Transverse colon (tissue), 4 donors: ENCODE measurements around the gene LTBP2. TPM values are rescaled to one million over a fixed set of nuclear protein-coding genes. Genes with fewer than 3 reads are reported as not detected.

Experiments used
- DNase-seq: peaks from one replicate; pipeline ENCODE4 v3.0.0-alpha.2; 2019
- H3K27ac ChIP-seq, 4 donors: fragments of 200-600 bp; sonication (generic); 2 replicates each; pipeline ENCODE4 v1.5.1; 2016 to 2018; ENCODE audit warnings: inconsistent platforms in 4 of 4
- H3K27me3 ChIP-seq: fragments of 200-600 bp; sonication (generic); 2 replicates; pipeline ENCODE4 v1.5.1; 2017; ENCODE audit warnings: inconsistent platforms
- H3K36me3 ChIP-seq, 4 donors: fragments of 200-600 bp; sonication (generic); 2 replicates each; pipeline ENCODE4 v1.5.1; 2017 to 2019; ENCODE audit warnings: inconsistent platforms in 4 of 4
- H3K4me1 ChIP-seq, 4 donors: fragments of 200-600 bp; sonication (generic); 2 replicates each; pipeline ENCODE4 v1.5.1; 2017 to 2020; ENCODE audit warnings: inconsistent platforms in 4 of 4
- H3K4me3 ChIP-seq, 4 donors: fragments of 200-600 bp; sonication (generic); 1 replicate in 1 of 4; 2 replicates in 3 of 4; pipeline versions ENCODE4 v1.5.1 to v1.6.1; 2017 to 2019; ENCODE audit warnings: inconsistent platforms in 4 of 4
- H3K9me3 ChIP-seq, 2 donors: fragments of 200-600 bp; sonication (generic); 2 replicates each; pipeline ENCODE4 v1.5.1; 2017 to 2019; ENCODE audit warnings: inconsistent platforms in 2 of 2
- EP300 ChIP-seq: sonication (generic); formaldehyde crosslinking; IDR thresholded peaks from one replicate; pipeline ENCODE4 v1.6.1; 2017; ENCODE audit warnings: antibody characterized with exemption, low read depth
- POLR2A ChIP-seq: fragments of 450-650 bp; IDR thresholded peaks from one replicate; pipeline ENCODE4 v1.6.1; 2016; ENCODE audit warnings: antibody characterized with exemption, mild to moderate bottlenecking, moderate library complexity
- POLR2AphosphoS5 ChIP-seq, 3 donors: sonication (generic); formaldehyde crosslinking; IDR thresholded peaks; one replicate each; pipeline ENCODE4 v1.6.1; 2016; ENCODE audit warnings: antibody characterized with exemption in 3 of 3
- WGBS, 2 donors: methylation state at CpG; one replicate each; pipeline ENCODE4 v1.1.5; 2018; ENCODE audit warnings: low coverage in 1 of 2; 5-methylcytosine and 5-hydroxymethylcytosine counted together
- in situ Hi-C, 4 donors: fragments of 200-750 bp; cut with MboI; loops; one replicate each; pipeline versions ENCODE4 v1.15.0 to v1.15.1; 2017; ENCODE audit warnings: low sequenced_read_pairs in 3 of 4, low pct_ligation_motif_present in 1 of 4, low pct_unique_long_range_greater_than_20kb in 1 of 4
- intact Hi-C: fragments of 100-400 bp; cut with DNase I; formaldehyde crosslinking; loops from one replicate; pipeline ENCODE4 v1.15.1; 2023; ENCODE audit warnings: low total_unique reads
- total RNA-seq, 4 donors: library from RNA; depleted of rRNA; stranded (reverse); fragments of >200 nt; gene quantifications; one replicate each; pipeline ENCODE4 v1.1.0, GENCODE V29; 2016
- TF ChIP-seq, protein P1 (sequence below), 5 experiments: fragments of 200-600 bp in 3 of 5; fragments of 450-650 bp in 2 of 5; sonication (generic) in 3 of 5; IDR thresholded peaks; 1 replicate in 2 of 5; 2 replicates in 3 of 5; pipeline ENCODE4 v1.5.1; 2016 to 2017; ENCODE audit warnings: antibody characterized with exemption in 5 of 5, inconsistent platforms in 3 of 5, mild to moderate bottlenecking in 2 of 5, moderate library complexity in 1 of 5

The LTBP2 gene
- total RNA-seq, 4 donors from 2014 or later: 9.7 to 15.3 (median 11.9) TPM

DNA sequence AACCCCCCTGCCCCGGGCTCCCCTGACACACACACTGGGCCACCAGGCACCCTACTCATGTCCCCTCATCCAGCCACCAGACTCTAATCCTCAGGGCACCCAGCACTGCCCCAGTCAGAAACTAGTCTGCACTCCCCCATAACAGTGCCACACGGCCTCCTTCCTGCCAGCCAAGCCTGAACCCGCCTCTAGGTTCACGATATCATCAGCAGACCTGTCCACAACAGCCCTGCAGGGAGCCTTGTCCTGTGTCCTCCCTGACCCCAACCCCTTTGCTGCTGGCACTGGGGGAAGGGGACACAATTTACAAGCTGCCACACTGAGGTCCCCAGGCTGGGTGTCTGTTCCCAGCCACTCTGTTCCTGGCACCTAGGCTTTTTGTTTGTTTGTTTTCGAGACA lies 33.6 kb downstream of the LTBP2 start:
- 88 to 100% methylated on average over 1 to 5 of the region's 5 CpGs for WGBS, 2 donors
- H3K4me3 ChIP-seq: no peak overlapping the region
- in situ Hi-C loops: no loop called here
- TF ChIP-seq POLR2AphosphoS5 (IDR thresholded peaks at IDR 0.05) (no peak), EP300 (no peak)
- TF ChIP-seq, protein P1, sequence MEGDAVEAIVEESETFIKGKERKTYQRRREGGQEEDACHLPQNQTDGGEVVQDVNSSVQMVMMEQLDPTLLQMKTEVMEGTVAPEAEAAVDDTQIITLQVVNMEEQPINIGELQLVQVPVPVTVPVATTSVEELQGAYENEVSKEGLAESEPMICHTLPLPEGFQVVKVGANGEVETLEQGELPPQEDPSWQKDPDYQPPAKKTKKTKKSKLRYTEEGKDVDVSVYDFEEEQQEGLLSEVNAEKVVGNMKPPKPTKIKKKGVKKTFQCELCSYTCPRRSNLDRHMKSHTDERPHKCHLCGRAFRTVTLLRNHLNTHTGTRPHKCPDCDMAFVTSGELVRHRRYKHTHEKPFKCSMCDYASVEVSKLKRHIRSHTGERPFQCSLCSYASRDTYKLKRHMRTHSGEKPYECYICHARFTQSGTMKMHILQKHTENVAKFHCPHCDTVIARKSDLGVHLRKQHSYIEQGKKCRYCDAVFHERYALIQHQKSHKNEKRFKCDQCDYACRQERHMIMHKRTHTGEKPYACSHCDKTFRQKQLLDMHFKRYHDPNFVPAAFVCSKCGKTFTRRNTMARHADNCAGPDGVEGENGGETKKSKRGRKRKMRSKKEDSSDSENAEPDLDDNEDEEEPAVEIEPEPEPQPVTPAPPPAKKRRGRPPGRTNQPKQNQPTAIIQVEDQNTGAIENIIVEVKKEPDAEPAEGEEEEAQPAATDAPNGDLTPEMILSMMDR (IDR thresholded peaks at IDR 0.05): no peak
- no peaks in the 10 kb centered on the region for H3K27me3 ChIP-seq
- intact Hi-C loops: no loop called here
- peaks cover under 1 to 6% (median 3%) of the 10 kb centered on the region in 4 donors for H3K4me1 ChIP-seq
- DNase-seq: no peak
- no peak overlapping the region for H3K27ac ChIP-seq
- H3K9me3 ChIP-seq: no peaks in the 10 kb centered on the region
- no peaks in the 10 kb centered on the region for H3K36me3 ChIP-seq

DNA sequence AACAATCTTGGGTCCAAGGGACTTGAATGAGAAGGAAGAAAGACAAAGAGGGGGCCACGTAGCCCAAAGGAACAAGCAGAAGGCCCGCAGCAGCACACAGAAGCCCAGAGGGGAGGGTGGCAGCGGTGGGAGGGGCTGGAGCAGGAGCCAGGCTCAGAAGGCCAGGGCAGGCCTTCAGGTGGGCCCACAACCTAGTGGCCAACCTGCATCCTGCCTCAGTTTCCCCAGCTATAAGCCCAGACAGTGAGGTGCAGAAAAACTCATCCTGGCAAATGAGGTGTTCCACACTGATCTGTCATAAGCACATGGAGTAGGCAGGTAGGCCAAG lies 34.1 kb downstream of the LTBP2 start:
- no peak for DNase-seq
- H3K27ac ChIP-seq: no peak overlapping the region

DNA sequence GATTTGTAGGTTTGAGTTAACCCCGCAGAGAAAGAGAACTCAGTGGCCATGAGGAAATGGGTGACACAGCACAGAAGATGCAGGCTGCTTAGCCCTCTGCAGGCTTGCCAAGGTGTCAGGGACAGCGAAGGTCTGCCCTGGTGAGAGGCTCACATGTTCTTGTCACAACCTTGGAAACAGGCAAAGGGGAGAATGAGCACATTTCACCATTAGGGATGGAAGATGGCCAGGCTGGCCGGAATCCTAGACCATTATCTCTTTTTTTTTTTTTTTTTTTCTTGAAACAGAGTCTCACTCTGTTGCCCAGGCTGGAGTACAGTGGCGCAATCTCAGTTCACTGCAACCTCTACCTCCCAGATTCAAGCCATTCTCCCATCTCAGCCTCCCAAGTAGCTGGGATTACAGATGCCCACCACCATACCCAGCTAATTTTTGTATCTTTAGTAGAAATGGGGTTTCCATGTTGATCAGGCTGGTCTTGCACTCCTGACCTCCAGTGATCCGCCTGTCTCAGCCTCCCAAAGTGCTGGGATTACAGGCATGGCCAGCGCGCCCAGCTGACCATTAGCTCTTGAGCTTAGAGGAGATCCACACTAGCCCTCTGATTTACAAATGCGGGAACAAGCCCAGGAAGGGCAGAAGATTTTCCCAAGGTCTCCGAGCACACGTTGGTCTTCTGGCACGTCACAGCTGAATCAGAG lies 34.6 kb downstream of the LTBP2 start:
- Histone ChIP-seq H3K36me3 (no peaks in the 10 kb centered on the region), H3K4me3 (no peak overlapping the region), H3K4me1 (peaks cover 5 to 16% (median 9%) of the 10 kb centered on the region in 4 donors), H3K9me3 (no peaks in the 10 kb centered on the region), H3K27ac (peak overlapping the region in 1 of 4 donors; percentile 8), H3K27me3 (no peaks in the 10 kb centered on the region)
- intact Hi-C loops: no loop called here
- WGBS, 2 donors: 68 to 87% methylated on average over 7 to 10 of the region's 11 CpGs
- no peak for DNase-seq
- TF ChIP-seq POLR2A: no peak
- TF ChIP-seq, protein P1 (IDR thresholded peaks at IDR 0.05): no peak
- no peak for TF ChIP-seq EP300
- TF ChIP-seq POLR2AphosphoS5 (IDR thresholded peaks at IDR 0.05): no peak
- in situ Hi-C loops: no loop called here

More for the DNA sequence above, 34.1 kb downstream of the LTBP2 start:
- intact Hi-C loops (no loop called here), in situ Hi-C loops (no loop called here)
- H3K4me3 ChIP-seq: no peak overlapping the region
- H3K9me3 ChIP-seq: no peaks in the 10 kb centered on the region
- peaks cover 5 to 11% (median 7%) of the 10 kb centered on the region in 4 donors for H3K4me1 ChIP-seq
- H3K27me3 ChIP-seq: no peaks in the 10 kb centered on the region
- TF ChIP-seq, protein P1 (IDR thresholded peaks at IDR 0.05): no peak
- no peak for TF ChIP-seq EP300
- no peak for TF ChIP-seq POLR2AphosphoS5 (IDR thresholded peaks at IDR 0.05)
- TF ChIP-seq POLR2A: no peak
- WGBS, 2 donors: 87 to 100% methylated on average over 1 to 3 of the region's 3 CpGs
- no peaks in the 10 kb centered on the region for H3K36me3 ChIP-seq

GRCh38 chr14:74575936-74576335 lies 36.1 kb downstream of the LTBP2 start:
- no peak overlapping the region for H3K27ac ChIP-seq
- no peak for DNase-seq

More at GRCh38 chr14:74575936-74576335, 36.1 kb downstream of the LTBP2 start:
- Histone ChIP-seq H3K27me3 (no peaks in the 10 kb centered on the region), H3K4me1 (peaks cover 7 to 26% (median 14%) of the 10 kb centered on the region in 4 donors), H3K9me3 (no peaks in the 10 kb centered on the region), H3K4me3 (no peak overlapping the region), H3K36me3 (no peaks in the 10 kb centered on the region)
- TF ChIP-seq POLR2A: no peak
- no peak for TF ChIP-seq EP300
- TF ChIP-seq POLR2AphosphoS5 (IDR thresholded peaks at IDR 0.05): no peak
- TF ChIP-seq, protein P1 (IDR thresholded peaks at IDR 0.05): no peak
- intact Hi-C loops (no loop called here), in situ Hi-C loops (no loop called here)
- WGBS, 2 donors: 84% methylated on average over 3 of the region's 3 CpGs; no CpG with 5 or more reads in 1 of the 2 donors
